Activated T-cell treated with anti-CD3 and anti-CD28 coated beads for 48 hours (primary cell): ENCODE measurements around the gene ALDH3B2.
"Not testable (repeated sequence)": the region's sequence is repeated elsewhere in the genome, so short reads cannot be mapped to it uniquely, and the experiment has no call there.

Source experiments
- DNase-seq: peaks from one replicate; pipeline ENCODE4 v3.0.0-alpha.2; 2020; ENCODE audit warnings: low read depth

Gene ALDH3B2

DNA sequence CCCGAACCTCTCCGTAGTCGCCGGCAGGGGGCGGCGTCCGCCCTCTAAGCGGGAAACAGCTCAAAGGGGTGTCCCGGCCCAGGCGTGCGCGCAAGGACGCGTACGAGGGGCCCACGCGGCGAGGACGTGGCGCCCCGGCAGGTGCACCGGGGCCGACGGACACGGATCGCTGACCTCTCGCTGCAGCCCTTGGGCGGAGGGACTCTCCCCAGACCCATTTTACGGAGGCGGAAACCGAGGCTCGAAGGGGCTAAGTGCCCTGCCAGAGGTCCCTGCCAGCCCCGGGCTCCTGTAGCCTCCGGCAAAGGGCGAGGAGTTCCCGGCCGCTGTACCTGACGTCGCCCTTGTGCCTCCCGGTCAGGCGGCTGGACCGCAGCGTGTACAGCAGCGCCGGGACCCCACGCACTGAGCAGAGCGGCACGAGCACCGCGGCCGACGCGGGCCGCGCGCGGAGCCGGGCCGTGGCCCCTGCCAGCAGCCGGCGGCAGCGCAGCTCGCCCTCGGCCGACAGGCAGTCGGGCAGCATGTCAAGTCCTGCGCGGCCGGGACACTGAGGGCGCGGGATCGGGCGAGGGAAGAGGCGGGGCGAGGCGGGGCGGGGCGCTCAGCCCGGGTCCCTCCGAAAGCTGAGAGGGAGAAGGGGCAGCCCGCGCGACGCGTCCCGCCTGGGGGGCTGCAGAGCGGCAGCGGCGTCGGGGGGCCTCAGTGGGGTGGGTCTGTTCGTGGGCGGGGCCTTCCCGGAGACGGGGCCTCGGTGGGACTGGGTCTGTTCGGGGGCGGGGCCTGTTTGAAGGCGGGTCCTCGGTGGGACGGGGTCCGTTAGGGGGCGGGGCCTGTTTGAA lies 44.8 kb downstream of the ALDH3B2 start, which contains the start of gene NUDT8:
Gene NUDT8 (minus strand): TSS at position 552 of the 842 bp plus-strand sequence. CDS start 26 bp downstream, at position 526.
- peak; percentile 87 for DNase-seq

- DNase-seq, result no peak
Measured at GRCh38 chr11:67628710-67629385, 45.6 kb downstream of the ALDH3B2 start.

GRCh38 chr11:67627812-67628624 lies 46.4 kb downstream of the ALDH3B2 start:
- no peak for DNase-seq

DNA sequence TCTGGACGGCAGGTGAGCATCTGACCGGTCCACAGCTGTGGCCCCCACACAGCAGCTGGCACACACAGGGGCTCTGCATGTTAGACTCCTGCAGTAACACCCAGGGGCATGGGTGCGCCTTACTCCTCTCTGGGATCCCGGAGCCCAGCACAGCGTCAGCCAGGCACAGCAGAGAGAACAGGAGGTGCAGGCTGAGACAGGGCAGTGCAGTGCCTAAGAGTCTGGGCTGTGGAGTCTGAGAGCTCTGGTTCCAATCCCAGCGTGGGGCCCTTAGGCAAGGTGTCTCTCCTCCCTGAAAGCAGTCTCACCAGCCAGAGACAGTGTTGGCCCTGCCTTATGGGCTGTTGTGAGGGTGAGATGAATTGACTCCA lies 47.0 kb downstream of the ALDH3B2 start:
- no peak for DNase-seq

DNA sequence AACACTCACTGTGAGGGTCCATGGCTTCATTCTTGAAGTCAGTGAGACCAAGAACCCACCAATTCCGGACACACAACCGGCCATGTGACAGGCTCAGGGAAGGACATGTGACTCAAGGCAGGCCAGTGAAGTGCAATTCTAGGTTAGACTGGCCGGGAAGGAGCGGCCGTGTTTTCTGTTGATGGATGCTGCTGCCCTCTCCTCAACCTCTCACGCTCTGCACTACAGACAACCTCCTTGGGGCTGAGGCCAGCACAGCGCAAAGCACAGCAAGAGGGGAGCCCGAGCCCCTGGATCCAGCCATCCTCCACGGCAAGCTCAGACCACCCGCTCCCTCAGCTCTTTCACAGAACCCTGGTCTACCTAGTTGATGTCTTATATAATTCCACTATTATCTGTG lies 47.5 kb downstream of the ALDH3B2 start:
- DNase-seq, result no peak

DNA sequence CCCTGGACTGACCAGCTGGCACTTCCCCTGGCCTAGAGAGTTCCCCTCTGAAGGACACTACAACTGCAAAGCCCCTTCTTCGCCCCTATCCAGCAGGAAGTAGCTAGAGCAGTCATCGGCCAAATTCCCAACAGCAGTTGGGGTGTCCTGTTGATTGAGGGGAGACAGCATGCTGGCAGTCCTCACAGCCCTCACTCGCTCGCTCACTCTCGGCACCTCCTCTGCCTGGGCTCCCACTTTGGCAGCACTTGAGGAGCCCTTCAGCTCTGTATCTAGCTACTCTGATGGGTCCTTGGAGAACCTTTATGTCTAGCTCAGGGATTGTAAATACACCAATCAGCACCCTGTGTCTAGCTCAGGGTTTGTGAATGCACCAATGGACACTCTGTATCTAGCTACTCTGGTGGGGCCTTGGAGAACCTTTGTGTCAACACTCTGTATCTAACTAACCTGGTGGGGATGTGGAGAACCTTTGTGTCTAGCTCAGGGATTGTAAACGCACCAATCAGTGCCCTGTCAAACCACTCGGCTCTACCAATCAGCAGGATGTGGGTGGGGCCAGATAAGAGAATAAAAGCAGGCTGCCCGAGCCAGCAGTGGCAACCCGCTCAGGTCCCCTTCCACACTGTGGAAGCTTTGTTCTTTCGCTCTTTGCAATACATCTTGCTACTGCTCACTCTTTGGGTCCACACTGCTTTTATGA lies 48.1 kb downstream of the ALDH3B2 start:
- not testable (repeated sequence) for DNase-seq

DNA sequence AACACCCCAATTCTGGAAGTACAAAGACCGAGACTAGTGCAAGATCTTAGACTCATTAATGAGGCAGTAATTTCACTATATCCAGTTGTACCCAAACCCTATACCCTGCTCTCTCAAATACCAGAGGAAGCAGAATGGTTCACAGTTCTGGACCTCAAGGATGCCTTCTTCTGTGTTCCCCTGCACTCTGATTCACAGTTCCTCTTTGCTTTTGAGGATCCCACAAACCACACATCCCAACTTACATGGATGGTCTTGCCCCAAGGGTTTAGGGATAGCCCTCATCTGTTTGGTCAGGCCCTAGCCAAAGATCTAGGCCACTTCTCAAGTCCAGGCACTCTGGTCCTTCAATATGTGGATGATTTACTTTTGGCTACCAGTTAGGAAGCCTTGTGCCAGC lies 50.6 kb downstream of the ALDH3B2 start:
- DNase-seq, result not testable (repeated sequence)

GRCh38 chr11:67622905-67623304 lies 51.5 kb downstream of the ALDH3B2 start:
- DNase-seq, result not testable (repeated sequence)

DNA sequence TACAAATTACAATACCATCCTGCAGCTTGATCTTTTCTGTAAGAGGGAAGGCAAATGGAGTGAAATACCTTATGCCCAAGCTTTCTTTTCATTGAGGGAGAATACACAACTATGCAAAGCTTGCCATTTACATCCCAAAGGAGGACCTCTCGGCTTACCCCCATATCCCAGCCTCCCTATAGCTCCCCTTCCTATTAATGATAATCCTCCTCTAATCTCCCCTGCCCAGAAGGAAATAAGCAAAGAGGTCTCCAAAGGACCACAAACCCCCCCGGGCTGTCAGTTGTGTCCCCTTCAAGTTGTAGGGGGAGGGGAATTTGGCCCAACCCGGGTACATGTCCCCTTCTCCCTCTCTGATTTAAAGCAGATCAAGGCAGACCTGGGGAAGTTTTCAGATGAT lies 52.5 kb downstream of the ALDH3B2 start:
- not testable (repeated sequence) for DNase-seq

DNA sequence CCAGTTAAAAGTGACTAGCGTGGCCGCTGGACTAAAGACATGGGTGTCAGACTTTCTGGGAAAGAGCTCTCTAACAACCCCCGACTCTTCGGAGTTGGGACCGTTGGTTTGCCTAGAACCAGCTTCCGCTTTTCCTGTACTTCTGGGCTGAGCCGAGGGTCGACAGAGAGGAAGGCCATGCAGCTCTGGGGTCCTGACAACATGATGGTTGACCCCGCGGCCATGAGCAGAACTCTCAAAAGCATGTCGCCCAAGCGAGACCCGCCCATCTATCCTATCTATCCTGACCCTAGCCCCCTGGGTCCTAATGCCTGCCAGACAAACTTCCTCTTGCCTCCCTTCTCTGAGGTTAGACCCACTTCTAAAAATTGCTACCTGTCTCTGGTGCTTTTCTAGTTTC lies 53.8 kb downstream of the ALDH3B2 start:
- not testable (repeated sequence) for DNase-seq

- not testable (repeated sequence) for DNase-seq
Measured at GRCh38 chr11:67619683-67620618, 54.5 kb downstream of the ALDH3B2 start.

GRCh38 chr11:67618901-67619659 lies 55.3 kb downstream of the ALDH3B2 start:
- DNase-seq, result not testable (repeated sequence)

GRCh38 chr11:67617243-67617953 lies 57.0 kb downstream of the ALDH3B2 start:
- DNase-seq, result no peak

DNA sequence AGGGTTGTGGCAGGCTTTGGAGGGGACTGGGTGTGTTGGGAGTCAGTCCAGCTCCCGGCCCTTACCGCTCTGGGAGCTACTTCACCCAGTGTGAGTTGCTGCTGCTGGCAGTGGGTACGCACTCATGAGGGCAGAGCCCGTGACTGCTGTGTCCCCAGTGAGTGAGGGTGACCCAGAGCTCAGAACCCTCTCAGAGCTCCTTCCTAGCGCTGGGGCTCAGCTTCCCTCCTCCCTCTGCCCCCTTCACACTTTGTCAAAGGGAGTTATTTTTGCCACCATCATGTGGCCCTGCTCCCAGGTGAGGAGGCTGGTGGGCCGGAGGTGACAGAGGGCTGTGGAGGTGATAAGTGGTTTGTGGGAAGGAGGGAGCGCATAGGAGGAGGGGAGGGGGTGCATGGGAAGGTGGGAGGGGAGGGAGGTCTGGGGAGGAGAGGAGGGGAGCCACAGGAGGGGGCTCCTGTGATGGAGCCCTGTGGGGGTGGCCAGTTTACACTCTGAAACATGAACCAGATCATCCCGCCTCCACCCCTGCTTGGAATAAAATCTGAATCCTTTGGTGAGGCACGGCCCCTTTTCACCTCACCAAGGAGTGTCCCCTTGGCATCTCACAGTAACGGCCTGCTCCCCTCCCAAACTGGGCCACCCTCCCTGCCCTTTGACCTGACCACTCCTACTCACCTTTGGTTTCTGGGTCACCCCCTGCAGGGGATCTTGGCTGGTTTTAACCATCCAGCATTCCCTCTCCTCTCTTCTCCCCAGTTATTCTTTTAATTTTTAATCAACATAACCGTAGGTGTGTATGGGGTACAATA lies 57.8 kb downstream of the ALDH3B2 start:
- no peak for DNase-seq

- no peak for DNase-seq
Measured at GRCh38 chr11:67615728-67616430, 58.5 kb downstream of the ALDH3B2 start.

GRCh38 chr11:67614730-67615714 lies 59.4 kb downstream of the ALDH3B2 start:
- DNase-seq, result peak; percentile 71
